Astrocyte (in vitro differentiated cells and primary cell): ENCODE measurements around the gene ARHGAP24. TPM values are rescaled to one million over a fixed set of nuclear protein-coding genes. Genes with fewer than 3 reads are reported as not detected.

ENCODE experiments used
- DNase-seq: peaks from one replicate; pipeline ENCODE4 v3.0.0-alpha.2; 2010; ENCODE audit warnings: low read depth
- FAIRE-seq: peaks from 2 replicates; lab custom pipeline; 2011; peaks lifted over from hg19 to GRCh38; lab: Jason Lieb, UNC
- H2AFZ ChIP-seq: 2 replicates; pipeline ENCODE4 v1.6.0; 2012; ENCODE audit warnings: low read depth, low read length, inconsistent platforms
- H3K27ac ChIP-seq: 2 replicates; pipeline ENCODE4 v1.5.1; 2011; ENCODE audit warnings: low read depth, low read length, inconsistent platforms
- H3K27me3 ChIP-seq: 2 replicates; pipeline ENCODE4 v1.6.0; 2011; ENCODE audit warnings: low read length, inconsistent platforms; ENCODE audit not compliant: insufficient read depth
- H3K36me3 ChIP-seq: 2 replicates; pipeline ENCODE4 v1.5.1; 2011; ENCODE audit warnings: low read length, inconsistent platforms; ENCODE audit not compliant: insufficient read depth
- H3K4me1 ChIP-seq: 2 replicates; pipeline ENCODE4 v1.5.1; 2011; ENCODE audit warnings: low read length, inconsistent platforms; ENCODE audit not compliant: insufficient read depth
- H3K4me2 ChIP-seq: 2 replicates; pipeline ENCODE4 v1.6.0; 2012; ENCODE audit warnings: low read length, inconsistent platforms
- H3K4me3 ChIP-seq: 2 replicates; pipeline ENCODE4 v1.5.1; 2011; ENCODE audit warnings: low read depth, mild to moderate bottlenecking, low read length, inconsistent platforms; ENCODE audit not compliant: insufficient read depth
- H3K79me2 ChIP-seq: 2 replicates; pipeline ENCODE4 v1.6.0; 2012; ENCODE audit warnings: mild to moderate bottlenecking, low read length, inconsistent platforms; ENCODE audit not compliant: insufficient read depth
- H3K9ac ChIP-seq: 2 replicates; pipeline ENCODE4 v1.6.0; 2012; ENCODE audit warnings: mild to moderate bottlenecking, low read length, inconsistent platforms
- H3K9me3 ChIP-seq: 2 replicates; pipeline ENCODE4 v1.5.1; 2012; ENCODE audit warnings: low read depth, mild to moderate bottlenecking, low read length, inconsistent platforms; ENCODE audit not compliant: insufficient read depth
- H4K20me1 ChIP-seq: 2 replicates; pipeline ENCODE4 v1.6.0; 2012; ENCODE audit warnings: low read length, inconsistent platforms; ENCODE audit not compliant: insufficient read depth
- H3K27ac Mint-ChIP-seq: one replicate; pipeline ENCODE4 v1.8.0; 2021; ENCODE audit warnings: mild to moderate bottlenecking, mixed read lengths; ENCODE audit not compliant: unreplicated experiment
- H3K27me3 Mint-ChIP-seq: one replicate; pipeline ENCODE4 v1.8.0; 2021; ENCODE audit warnings: low read depth, mixed read lengths; ENCODE audit not compliant: unreplicated experiment
- H3K36me3 Mint-ChIP-seq: one replicate; pipeline ENCODE4 v1.8.0; 2021; ENCODE audit warnings: low read depth, mixed read lengths; ENCODE audit not compliant: unreplicated experiment
- H3K4me1 Mint-ChIP-seq: one replicate; pipeline ENCODE4 v1.8.0; 2021; ENCODE audit warnings: low read depth, mixed read lengths; ENCODE audit not compliant: unreplicated experiment
- H3K4me3 Mint-ChIP-seq: one replicate; pipeline ENCODE4 v1.8.0; 2021; ENCODE audit warnings: mild to moderate bottlenecking, moderate library complexity, mixed read lengths; ENCODE audit not compliant: unreplicated experiment
- H3K9me3 Mint-ChIP-seq: one replicate; pipeline ENCODE4 v1.8.0; 2021; ENCODE audit warnings: mild to moderate bottlenecking, mixed read lengths; ENCODE audit not compliant: unreplicated experiment
- EZH2 ChIP-seq: IDR thresholded peaks from 2 replicates; pipeline ENCODE4 v1.6.1; 2012; ENCODE audit warnings: mild to moderate bottlenecking, low read length, inconsistent platforms; ENCODE audit not compliant: insufficient read depth
- total RNA-seq: library from RNA; stranded (reverse); gene quantifications from 2 replicates; pipeline ENCODE4 v1.2.1, GENCODE V29; 2021
- TF ChIP-seq, protein P1 (sequence below): IDR thresholded peaks from 2 replicates; pipeline ENCODE4 v1.5.1; 2011; ENCODE audit warnings: low read depth, mild to moderate bottlenecking, inconsistent platforms, low read length, moderate library complexity; ENCODE audit not compliant: insufficient read depth

The ARHGAP24 gene
- total RNA-seq, 1 donor from 2014 or later, result 2.1 TPM

- FAIRE-seq (peak; percentile 23), DNase-seq (no peak)
- no peak overlapping the region for H3K27ac ChIP-seq
- H3K4me3 ChIP-seq, result no peak overlapping the region
- no peaks in the 10 kb centered on the region for H3K9me3 ChIP-seq
- Mint-ChIP-seq H3K9me3 (no peaks in the 10 kb centered on the region), H3K36me3 (no peaks in the 10 kb centered on the region), H3K4me1 (no peaks in the 10 kb centered on the region), H3K4me3 (no peak overlapping the region), H3K27ac (no peak overlapping the region), H3K27me3 (no peaks in the 10 kb centered on the region)
- no peaks in the 10 kb centered on the region for H3K79me2 ChIP-seq
- H3K9ac ChIP-seq, result no peak overlapping the region
- no peak overlapping the region for H2AFZ ChIP-seq
- H3K4me1 ChIP-seq, result no peaks in the 10 kb centered on the region
- H4K20me1 ChIP-seq, result no peaks in the 10 kb centered on the region
- peaks cover 3% of the 10 kb centered on the region for H3K27me3 ChIP-seq
- TF ChIP-seq, protein P1, sequence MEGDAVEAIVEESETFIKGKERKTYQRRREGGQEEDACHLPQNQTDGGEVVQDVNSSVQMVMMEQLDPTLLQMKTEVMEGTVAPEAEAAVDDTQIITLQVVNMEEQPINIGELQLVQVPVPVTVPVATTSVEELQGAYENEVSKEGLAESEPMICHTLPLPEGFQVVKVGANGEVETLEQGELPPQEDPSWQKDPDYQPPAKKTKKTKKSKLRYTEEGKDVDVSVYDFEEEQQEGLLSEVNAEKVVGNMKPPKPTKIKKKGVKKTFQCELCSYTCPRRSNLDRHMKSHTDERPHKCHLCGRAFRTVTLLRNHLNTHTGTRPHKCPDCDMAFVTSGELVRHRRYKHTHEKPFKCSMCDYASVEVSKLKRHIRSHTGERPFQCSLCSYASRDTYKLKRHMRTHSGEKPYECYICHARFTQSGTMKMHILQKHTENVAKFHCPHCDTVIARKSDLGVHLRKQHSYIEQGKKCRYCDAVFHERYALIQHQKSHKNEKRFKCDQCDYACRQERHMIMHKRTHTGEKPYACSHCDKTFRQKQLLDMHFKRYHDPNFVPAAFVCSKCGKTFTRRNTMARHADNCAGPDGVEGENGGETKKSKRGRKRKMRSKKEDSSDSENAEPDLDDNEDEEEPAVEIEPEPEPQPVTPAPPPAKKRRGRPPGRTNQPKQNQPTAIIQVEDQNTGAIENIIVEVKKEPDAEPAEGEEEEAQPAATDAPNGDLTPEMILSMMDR, result no peak
- no peak for TF ChIP-seq EZH2
- H3K36me3 ChIP-seq, result no peaks in the 10 kb centered on the region
- H3K4me2 ChIP-seq, result no peak overlapping the region
Measured at GRCh38 chr4:85595796-85596559, 121.0 kb downstream of the ARHGAP24 start.

DNA sequence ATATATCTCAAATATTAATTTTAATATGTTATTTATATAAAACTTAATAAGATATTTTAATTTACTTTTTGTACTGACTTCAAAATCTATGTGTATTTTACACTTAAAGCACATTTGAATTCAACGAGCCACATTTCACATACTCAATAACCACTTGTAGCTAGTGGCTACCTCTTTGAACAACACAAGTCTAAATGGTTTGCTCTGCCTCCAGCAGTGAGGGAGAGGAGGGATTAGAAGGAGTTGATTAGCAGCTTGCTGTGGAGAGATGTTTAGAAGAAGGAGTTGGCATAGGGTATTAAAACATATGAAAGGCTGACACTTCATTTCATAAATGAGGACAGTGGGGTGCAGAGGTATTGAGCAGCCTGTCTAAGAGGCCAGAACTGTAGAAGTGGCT lies 124.0 kb downstream of the ARHGAP24 start:
- no peaks in the 10 kb centered on the region for H3K27me3 Mint-ChIP-seq
- Histone ChIP-seq H3K4me2 (no peak overlapping the region), H3K79me2 (no peaks in the 10 kb centered on the region), H2AFZ (no peak overlapping the region), H3K27me3 (peaks cover 3% of the 10 kb centered on the region), H3K36me3 (no peaks in the 10 kb centered on the region), H3K9me3 (no peaks in the 10 kb centered on the region), H3K9ac (no peak overlapping the region), H4K20me1 (no peaks in the 10 kb centered on the region), H3K27ac (no peak overlapping the region), H3K4me1 (no peaks in the 10 kb centered on the region), H3K4me3 (no peak overlapping the region)
- no peak overlapping the region for H3K27ac Mint-ChIP-seq
- H3K4me1 Mint-ChIP-seq, result no peaks in the 10 kb centered on the region
- TF ChIP-seq, protein P1, result no peak
- no peak for TF ChIP-seq EZH2
- H3K9me3 Mint-ChIP-seq, result no peaks in the 10 kb centered on the region
- no peak overlapping the region for H3K4me3 Mint-ChIP-seq
- H3K36me3 Mint-ChIP-seq, result no peaks in the 10 kb centered on the region
- DNase-seq (no peak), FAIRE-seq (no peak)

DNA sequence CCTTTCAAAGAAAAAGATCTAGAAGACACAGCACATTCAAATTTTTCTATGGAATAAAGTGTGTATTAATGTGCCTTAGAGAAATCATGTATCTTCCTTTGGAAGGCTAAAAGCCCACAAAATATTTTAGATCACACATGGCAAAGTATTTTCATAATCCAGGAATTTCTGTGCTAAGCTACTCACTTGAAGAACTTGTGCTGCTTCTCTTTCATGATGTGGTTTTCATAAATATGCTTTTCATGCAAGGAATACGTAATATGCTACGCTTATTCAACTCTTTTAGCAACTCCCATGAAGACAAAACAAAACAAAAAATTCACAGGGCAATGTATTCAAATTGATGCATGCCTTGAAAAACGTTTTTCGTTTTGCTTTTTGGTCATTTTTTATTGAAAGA lies 125.6 kb downstream of the ARHGAP24 start:
- H4K20me1 ChIP-seq, result no peaks in the 10 kb centered on the region
- H3K4me3 ChIP-seq, result no peak overlapping the region
- H3K79me2 ChIP-seq, result no peaks in the 10 kb centered on the region
- no peaks in the 10 kb centered on the region for H3K4me1 ChIP-seq
- H3K27me3 ChIP-seq, result peaks cover 3% of the 10 kb centered on the region
- H2AFZ ChIP-seq, result no peak overlapping the region
- H3K9me3 ChIP-seq, result no peaks in the 10 kb centered on the region
- H3K36me3 ChIP-seq, result no peaks in the 10 kb centered on the region
- no peak overlapping the region for H3K27ac ChIP-seq
- H3K4me2 ChIP-seq, result no peak overlapping the region
- DNase-seq (no peak), FAIRE-seq (no peak)
- H3K27ac Mint-ChIP-seq, result no peak overlapping the region
- H3K9me3 Mint-ChIP-seq, result no peaks in the 10 kb centered on the region
- H3K4me3 Mint-ChIP-seq, result no peak overlapping the region
- no peaks in the 10 kb centered on the region for H3K27me3 Mint-ChIP-seq
- H3K4me1 Mint-ChIP-seq, result no peaks in the 10 kb centered on the region
- TF ChIP-seq, protein P1, result no peak
- TF ChIP-seq EZH2, result no peak
- no peaks in the 10 kb centered on the region for H3K36me3 Mint-ChIP-seq
- no peak overlapping the region for H3K9ac ChIP-seq
